GM12865 (cell line): Measurements from ENCODE around the gene ATP8A2.
A peak's percentile ranks its signal among the peaks of the same experiment; 100 is the strongest.

Experiments used
- DNase-seq: peaks from one replicate; pipeline ENCODE4 v3.0.0; 2010; ENCODE audit warnings: low read depth
- H3K4me3 ChIP-seq: 2 replicates; pipeline ENCODE4 v1.5.1; 2011; ENCODE audit warnings: mild to moderate bottlenecking, low read depth, low read length, control low read depth
- TF ChIP-seq, protein P1 (sequence below): IDR thresholded peaks from 2 replicates; pipeline ENCODE4 v1.5.1; 2011; ENCODE audit warnings: low read length, control low read depth, low read depth, inconsistent platforms; ENCODE audit not compliant: insufficient read depth; ENCODE audit errors: missing control alignments

Gene ATP8A2

DNA sequence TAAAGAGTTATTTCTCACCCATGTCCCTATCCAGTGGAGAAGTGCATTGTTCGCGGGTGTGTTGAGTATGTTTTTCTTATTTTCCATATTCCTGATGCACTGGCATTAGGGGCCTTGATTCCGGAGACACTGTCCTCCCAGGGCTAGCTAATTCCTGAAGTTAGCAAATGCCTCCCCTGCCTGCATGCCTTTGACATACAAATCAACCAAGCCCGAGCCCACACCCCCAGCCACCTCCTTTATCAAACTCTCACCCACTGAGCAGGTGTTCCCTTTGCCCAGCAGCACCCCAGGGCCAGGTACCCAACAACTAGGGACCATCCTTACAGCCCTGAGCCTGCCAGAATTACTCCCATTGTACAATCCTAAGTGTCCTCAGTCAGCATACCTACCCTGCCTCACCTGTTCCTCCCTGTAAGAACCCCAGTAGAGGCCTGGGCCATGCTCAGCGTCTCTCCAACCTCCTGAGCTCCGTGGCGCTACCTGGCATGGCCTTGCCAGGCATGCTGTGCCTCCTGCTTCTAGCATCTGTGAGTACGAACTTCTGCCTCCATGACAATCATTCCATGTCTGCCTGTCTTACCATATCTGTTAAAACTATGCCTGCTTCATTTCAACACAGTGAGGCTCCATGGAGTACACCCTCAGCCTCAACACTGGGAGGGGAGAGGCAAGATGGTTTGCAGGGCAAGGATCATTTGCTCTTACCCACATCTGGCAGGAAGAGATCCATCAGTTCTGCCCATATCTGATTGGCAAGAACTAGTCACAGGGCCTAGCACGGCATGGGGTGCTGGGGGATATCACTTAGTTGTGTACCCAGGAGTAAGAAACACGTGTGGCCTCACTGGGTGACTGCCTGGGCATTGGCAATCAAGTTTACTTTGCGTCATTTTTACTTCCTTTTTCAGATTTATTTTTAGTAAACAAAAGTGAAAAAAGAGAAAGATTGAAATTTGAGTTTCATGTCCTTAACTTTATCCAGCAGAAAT is 476.2 kb downstream of the ATP8A2 start:
- H3K4me3 ChIP-seq: no peak overlapping the region
- DNase-seq: peak; percentile 3
- TF ChIP-seq, protein P1, sequence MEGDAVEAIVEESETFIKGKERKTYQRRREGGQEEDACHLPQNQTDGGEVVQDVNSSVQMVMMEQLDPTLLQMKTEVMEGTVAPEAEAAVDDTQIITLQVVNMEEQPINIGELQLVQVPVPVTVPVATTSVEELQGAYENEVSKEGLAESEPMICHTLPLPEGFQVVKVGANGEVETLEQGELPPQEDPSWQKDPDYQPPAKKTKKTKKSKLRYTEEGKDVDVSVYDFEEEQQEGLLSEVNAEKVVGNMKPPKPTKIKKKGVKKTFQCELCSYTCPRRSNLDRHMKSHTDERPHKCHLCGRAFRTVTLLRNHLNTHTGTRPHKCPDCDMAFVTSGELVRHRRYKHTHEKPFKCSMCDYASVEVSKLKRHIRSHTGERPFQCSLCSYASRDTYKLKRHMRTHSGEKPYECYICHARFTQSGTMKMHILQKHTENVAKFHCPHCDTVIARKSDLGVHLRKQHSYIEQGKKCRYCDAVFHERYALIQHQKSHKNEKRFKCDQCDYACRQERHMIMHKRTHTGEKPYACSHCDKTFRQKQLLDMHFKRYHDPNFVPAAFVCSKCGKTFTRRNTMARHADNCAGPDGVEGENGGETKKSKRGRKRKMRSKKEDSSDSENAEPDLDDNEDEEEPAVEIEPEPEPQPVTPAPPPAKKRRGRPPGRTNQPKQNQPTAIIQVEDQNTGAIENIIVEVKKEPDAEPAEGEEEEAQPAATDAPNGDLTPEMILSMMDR: no peak

DNA sequence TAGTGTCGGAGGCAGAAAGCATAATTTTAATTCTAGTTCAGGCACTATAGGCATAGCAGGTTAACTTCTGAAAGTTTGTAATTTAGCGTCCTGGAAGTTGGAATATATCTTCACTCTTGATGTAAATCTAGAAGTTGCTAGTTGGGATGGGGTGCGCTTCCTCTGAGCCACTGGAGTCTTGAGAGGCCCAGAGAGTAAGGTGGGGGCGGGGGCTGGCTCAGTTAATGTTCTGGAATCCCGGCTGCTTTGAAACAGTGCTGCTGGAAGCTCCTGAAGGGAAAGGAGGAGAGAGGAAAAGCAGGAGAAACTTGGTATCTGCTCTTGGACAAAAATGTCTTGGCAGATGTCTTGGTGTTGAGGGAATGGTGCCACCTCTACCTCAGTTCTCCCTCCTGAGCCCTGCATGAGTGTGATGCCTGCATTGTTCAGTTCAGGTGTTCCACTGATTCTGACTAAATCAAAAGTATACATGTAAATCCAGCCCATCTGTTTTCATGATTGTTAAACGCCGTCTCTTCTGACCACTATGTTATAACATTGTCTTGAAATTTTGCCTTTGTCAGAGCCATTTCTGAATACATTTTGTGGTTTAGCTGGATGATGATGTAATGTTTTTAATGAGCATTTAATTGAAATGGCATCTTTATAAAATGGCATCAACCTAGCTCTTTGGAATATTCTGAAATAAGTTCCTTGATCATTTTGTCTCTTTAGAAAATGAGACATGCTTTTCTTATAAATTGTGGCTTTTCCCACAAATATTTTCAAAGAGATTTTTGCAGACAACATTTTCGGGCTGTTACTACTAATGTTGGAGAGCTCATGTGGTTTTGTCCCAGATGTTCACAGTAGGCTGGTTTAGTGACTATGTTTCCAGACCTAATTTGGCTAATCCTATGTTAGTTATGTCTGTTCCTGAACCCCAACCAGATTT is 477.3 kb downstream of the ATP8A2 start:
- no peak overlapping the region for H3K4me3 ChIP-seq
- TF ChIP-seq, protein P1: no peak
- DNase-seq: no peak

DNA sequence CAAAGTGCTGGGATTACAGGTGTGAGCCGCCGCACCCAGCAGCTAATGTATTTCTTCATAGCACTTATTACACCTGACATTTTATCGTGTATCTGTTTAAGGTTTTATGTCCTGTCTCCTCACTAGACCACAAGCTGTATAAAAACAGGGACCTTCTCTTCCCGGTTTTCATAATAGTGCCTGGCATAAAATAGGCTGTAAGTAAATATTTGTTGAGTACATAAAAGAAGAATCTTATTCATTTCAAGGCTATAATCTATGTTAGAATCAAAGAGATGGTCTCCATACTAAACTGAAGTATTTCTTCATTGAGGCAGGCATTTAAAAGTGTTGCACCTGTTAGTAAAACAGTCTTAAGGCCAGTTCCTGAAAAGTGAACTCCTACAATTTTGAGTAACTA is 486.1 kb downstream of the ATP8A2 start:
- no peak for DNase-seq
- TF ChIP-seq, protein P1: no peak
- H3K4me3 ChIP-seq: no peak overlapping the region

DNA sequence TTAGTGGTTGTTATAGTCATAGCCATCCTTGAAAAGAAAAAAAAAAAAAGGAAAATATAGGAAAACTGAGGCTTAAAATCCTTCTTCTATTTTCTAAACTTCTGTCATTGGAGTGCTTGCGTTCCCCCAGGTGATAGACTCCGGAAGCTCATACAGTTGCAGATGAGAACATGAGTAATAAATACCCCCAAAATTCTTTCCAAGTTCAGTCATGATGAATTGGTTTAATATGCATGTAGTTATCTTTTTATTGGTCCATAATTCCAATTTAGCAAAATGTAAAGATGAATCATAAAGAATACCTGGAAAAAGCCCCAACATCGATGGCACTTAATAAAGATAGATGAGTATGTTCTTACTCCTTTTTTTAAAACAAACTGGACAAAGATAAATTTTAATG is 487.8 kb downstream of the ATP8A2 start:
- no peak overlapping the region for H3K4me3 ChIP-seq
- TF ChIP-seq, protein P1: no peak
- no peak for DNase-seq

DNA sequence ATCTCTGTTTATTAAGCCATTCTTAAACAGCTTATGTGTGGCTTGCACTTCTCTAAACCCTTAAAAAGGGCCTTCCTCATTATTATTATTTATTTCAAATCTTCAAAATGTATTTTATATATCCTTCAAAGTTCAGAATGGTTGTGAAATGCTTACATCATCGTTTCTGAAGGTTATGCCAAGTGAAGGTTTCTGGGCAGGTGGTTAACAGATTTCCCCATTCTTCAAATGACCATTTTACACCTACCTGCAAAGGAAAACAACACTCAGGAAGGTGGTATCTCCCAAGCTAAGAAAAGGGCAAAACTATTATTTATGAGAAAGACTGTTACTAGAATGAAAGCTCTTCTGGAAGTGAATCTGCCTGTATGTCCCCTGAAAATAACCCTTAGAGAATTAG is 488.5 kb downstream of the ATP8A2 start:
- no peak overlapping the region for H3K4me3 ChIP-seq
- TF ChIP-seq, protein P1: no peak

DNA sequence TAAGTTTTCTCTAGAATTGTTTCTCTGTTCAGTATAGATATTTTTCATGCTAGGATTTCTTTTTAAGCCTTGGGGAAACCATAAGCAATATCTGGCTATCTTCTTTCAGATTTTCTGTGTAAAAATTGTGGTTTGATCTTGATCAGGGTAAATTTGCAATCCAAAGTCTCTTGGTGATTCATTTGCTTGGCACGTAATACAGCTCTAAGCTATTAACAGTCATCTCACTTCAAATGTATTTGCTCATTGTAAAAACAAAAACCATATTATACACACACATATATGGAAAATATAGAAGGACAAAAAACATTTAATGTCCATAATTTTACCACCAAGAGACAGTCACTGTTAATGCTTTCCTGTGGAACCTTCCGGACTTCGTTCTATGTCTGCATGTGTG is 489.1 kb downstream of the ATP8A2 start:
- no peak for DNase-seq
- H3K4me3 ChIP-seq: no peak overlapping the region
- TF ChIP-seq, protein P1: no peak

More for the DNA sequence above, 488.5 kb downstream of the ATP8A2 start:
- DNase-seq: no peak
